Subcutaneous adipose tissue (tissue), 4 donors: ENCODE results near the gene TMEM267. TPM values are rescaled to one million over a fixed set of nuclear protein-coding genes. Genes with fewer than 3 reads are reported as not detected.

Experiments used
- total RNA-seq, 4 donors: library from RNA; depleted of rRNA; stranded (reverse); fragments of >200 nt; gene quantifications; one replicate each; pipeline ENCODE4 v1.1.0, GENCODE V29; 2016
- TF ChIP-seq, protein P1 (sequence below): fragments of 450-650 bp; IDR thresholded peaks from one replicate; pipeline ENCODE4 v1.5.1; 2016; ENCODE audit warnings: low read depth, mild to moderate bottlenecking, control low read depth, antibody characterized with exemption, moderate library complexity

TMEM267 gene
- total RNA-seq, 4 donors from 2014 or later: 3.4 to 18.9 (median 7.2) TPM

DNA sequence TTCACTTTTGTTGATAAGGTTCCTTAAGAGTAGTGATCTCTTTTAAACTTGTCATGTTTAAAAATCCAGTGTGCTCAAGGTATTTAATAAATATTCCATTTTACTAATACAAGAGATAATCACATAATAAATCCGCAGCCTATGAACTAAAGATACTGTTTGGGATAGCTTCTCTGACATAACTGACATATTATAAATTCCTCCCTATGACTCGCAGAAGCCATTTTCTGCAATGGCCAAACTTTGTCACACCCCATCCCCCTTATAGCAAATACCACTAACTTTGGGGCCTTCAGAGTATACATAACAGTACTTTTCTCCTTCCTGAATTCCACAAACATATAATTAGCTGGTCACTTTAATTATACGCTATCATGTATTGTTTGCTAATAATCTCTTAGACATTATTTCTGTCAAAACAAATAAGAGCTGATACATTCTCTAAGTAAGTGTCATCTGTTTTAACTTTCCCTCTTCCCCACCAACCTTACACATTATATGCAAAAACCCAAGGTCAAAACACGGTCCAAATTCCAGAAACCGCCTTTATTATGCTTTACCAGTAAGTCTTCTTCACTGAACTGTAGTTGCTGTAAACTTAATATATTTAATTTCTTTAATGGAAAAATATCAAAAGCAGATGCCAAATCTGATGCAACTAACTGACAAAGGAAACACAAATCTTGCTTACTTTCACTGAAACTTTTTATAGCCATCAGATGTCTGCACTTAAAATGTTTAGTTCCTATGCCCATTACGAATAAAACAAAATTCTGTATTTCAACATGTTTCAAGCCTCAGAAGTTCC is 971 bp downstream of the TMEM267 start:
- TF ChIP-seq, protein P1, sequence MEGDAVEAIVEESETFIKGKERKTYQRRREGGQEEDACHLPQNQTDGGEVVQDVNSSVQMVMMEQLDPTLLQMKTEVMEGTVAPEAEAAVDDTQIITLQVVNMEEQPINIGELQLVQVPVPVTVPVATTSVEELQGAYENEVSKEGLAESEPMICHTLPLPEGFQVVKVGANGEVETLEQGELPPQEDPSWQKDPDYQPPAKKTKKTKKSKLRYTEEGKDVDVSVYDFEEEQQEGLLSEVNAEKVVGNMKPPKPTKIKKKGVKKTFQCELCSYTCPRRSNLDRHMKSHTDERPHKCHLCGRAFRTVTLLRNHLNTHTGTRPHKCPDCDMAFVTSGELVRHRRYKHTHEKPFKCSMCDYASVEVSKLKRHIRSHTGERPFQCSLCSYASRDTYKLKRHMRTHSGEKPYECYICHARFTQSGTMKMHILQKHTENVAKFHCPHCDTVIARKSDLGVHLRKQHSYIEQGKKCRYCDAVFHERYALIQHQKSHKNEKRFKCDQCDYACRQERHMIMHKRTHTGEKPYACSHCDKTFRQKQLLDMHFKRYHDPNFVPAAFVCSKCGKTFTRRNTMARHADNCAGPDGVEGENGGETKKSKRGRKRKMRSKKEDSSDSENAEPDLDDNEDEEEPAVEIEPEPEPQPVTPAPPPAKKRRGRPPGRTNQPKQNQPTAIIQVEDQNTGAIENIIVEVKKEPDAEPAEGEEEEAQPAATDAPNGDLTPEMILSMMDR: no peak

DNA sequence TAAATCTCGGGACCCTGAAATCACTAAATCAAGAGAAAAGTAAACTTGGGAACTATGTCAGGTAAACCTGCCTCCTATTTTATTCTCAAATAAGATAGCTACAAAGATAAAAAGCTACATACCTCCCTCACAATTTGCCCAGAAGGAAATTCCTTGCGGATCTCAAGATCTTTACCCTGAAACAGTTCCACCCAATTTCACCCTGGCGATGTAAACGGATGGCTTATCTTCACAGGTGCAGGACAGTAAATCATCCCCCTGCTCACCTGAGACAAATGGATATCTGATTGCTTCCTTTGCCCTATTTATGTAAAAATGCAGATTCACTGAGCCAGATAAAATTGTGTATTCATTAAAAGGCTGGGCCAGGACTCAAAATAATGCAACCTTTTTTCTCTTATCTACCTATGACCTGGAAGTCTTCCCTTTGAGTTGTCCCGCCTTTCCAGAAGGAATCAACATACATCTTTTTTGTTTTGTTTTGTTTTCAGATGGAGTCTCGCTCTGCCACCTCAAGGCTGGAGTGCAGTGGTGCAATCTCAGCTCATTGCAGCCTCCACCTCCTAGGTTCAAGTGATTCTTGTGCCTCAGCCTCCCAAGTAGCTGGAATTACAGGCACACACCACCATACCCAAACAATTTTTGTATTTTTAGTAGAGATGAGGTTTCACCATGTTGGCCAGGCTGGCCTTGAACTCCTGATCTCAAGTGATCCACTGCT is 13.8 kb downstream of the TMEM267 start:
- TF ChIP-seq, protein P1: no peak

GRCh38 chr5:43467100-43467499 is 16.6 kb downstream of the TMEM267 start:
- TF ChIP-seq, protein P1: no peak

- TF ChIP-seq, protein P1: no peak
Observed at GRCh38 chr5:43461066-43461465, 22.6 kb downstream of the TMEM267 start.

GRCh38 chr5:43456556-43456955 is 27.1 kb downstream of the TMEM267 start:
- TF ChIP-seq, protein P1: no peak

- TF ChIP-seq, protein P1: no peak
Observed at GRCh38 chr5:43437062-43437660, 46.5 kb downstream of the TMEM267 start.

- TF ChIP-seq, protein P1: no peak
Observed at GRCh38 chr5:43433382-43433781, 50.3 kb downstream of the TMEM267 start.
